IPS DF 6.9 (cell line): ENCODE results near the gene RGS6.

ENCODE experiments used
- DNase-seq: peaks from one replicate; pipeline ENCODE4 v3.0.0-alpha.2; 2013; ENCODE audit warnings: low read depth, low spot score
- H3K27ac ChIP-seq: one replicate; pipeline ENCODE4 v1.5.1; 2013; ENCODE audit warnings: low read length, control low read depth
- H3K27me3 ChIP-seq: 2 replicates; pipeline ENCODE4 v1.6.1; 2013; ENCODE audit warnings: mild to moderate bottlenecking, low read length; ENCODE audit not compliant: control insufficient read depth, insufficient read depth
- H3K36me3 ChIP-seq: 2 replicates; pipeline ENCODE4 v1.6.1; 2013; ENCODE audit warnings: low read length; ENCODE audit not compliant: control insufficient read depth, insufficient read depth
- H3K4me1 ChIP-seq: 2 replicates; pipeline ENCODE4 v1.6.1; 2013; ENCODE audit warnings: low read length; ENCODE audit not compliant: control insufficient read depth, insufficient read depth
- H3K4me3 ChIP-seq: 2 replicates; pipeline ENCODE4 v1.5.1; 2013; ENCODE audit warnings: mild to moderate bottlenecking, low read length
- H3K9me3 ChIP-seq: 2 replicates; pipeline ENCODE4 v1.6.1; 2013; ENCODE audit warnings: low read length, inconsistent platforms; ENCODE audit not compliant: control insufficient read depth, insufficient read depth
- WGBS: extraction: QIAGEN DNeasy Blood & Tissue Kit; methylation state at CpG from one replicate; pipeline ENCODE4 v1.1.7; 2013; ENCODE audit warnings: mixed read lengths, missing lambda C conversion rate; ENCODE audit not compliant: insufficient read length, insufficient coverage; 5-methylcytosine and 5-hydroxymethylcytosine counted together

Gene RGS6

GRCh38 chr14:72500234-72500838 is 568.1 kb downstream of the RGS6 start:
- H3K36me3 ChIP-seq, result no peaks in the 10 kb centered on the region
- no peak overlapping the region for H3K27ac ChIP-seq
- no peaks in the 10 kb centered on the region for H3K9me3 ChIP-seq
- no peaks in the 10 kb centered on the region for H3K27me3 ChIP-seq
- no peak overlapping the region for H3K4me3 ChIP-seq
- no peaks in the 10 kb centered on the region for H3K4me1 ChIP-seq
- WGBS, result no CpG with 5 or more reads among the region's 4 CpGs
- DNase-seq, result no peak

DNA sequence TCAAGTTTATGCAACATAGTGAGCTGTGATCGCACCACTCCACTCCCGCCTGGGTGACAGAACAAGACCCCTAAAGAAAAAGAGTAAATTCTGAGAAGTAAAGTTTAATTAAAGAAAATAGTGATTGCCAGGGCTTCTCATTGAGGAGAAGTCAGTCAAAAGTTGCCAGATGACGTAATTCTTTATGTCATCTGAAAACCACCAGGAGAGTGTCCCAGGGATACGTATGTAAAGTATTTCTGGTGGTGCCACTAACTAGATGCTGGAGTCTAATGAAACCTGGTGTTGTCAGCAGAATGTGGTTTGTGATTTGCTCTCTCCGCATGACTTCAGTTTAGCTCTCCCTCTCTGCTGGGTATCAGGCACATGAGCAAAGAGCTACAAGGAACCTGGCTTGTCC is 569.2 kb downstream of the RGS6 start:
- DNase-seq, result no peak
- H3K36me3 ChIP-seq, result no peaks in the 10 kb centered on the region
- WGBS, result no CpG with 5 or more reads among the region's 5 CpGs
- H3K4me3 ChIP-seq, result no peak overlapping the region
- no peaks in the 10 kb centered on the region for H3K4me1 ChIP-seq
- H3K27ac ChIP-seq, result no peak overlapping the region
- no peaks in the 10 kb centered on the region for H3K9me3 ChIP-seq
- H3K27me3 ChIP-seq, result no peaks in the 10 kb centered on the region

GRCh38 chr14:72503271-72503670 is 571.0 kb downstream of the RGS6 start:
- H3K27me3 ChIP-seq, result no peaks in the 10 kb centered on the region
- WGBS, result no CpG with 5 or more reads among the region's 1 CpG
- H3K36me3 ChIP-seq, result no peaks in the 10 kb centered on the region
- H3K4me1 ChIP-seq, result no peaks in the 10 kb centered on the region
- no peak overlapping the region for H3K27ac ChIP-seq
- no peak for DNase-seq
- no peak overlapping the region for H3K4me3 ChIP-seq
- H3K9me3 ChIP-seq, result no peaks in the 10 kb centered on the region

DNA sequence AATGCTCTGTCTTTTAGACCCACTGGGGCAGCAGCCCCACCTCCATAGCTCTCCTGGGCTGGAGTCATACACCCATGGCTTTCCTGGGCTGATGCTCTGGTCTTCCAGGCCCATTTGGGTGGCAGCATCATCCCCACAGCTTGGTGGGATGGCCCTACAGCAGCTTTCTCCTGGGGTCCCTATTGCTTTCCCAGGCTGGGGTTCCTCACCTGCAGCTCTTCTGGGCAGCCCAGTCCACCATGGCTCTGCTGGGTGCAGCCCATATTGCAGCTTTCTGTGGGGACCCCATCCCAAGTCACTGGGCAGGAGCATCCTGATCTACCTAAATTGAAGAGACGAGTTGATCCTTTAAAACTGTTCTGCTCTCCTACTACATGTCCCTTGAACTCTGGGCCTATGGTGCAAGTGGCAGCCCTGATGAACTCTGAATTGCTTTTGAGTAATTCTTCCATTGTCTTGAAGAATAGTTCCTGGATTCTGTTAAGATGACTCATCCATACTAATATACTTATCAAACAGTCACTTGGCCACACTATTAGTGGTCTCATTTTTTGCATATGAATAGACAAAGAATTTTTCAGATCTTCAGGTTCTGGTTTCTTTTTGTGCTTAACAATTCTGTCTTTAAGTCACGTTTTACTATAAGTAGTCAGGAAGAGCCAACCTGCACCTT is 571.6 kb downstream of the RGS6 start:
- H3K9me3 ChIP-seq, result no peaks in the 10 kb centered on the region
- no CpG with 5 or more reads among the region's 2 CpGs for WGBS
- H3K4me1 ChIP-seq, result no peaks in the 10 kb centered on the region
- no peak overlapping the region for H3K27ac ChIP-seq
- H3K36me3 ChIP-seq, result no peaks in the 10 kb centered on the region
- no peak overlapping the region for H3K4me3 ChIP-seq
- no peaks in the 10 kb centered on the region for H3K27me3 ChIP-seq
- DNase-seq, result no peak

DNA sequence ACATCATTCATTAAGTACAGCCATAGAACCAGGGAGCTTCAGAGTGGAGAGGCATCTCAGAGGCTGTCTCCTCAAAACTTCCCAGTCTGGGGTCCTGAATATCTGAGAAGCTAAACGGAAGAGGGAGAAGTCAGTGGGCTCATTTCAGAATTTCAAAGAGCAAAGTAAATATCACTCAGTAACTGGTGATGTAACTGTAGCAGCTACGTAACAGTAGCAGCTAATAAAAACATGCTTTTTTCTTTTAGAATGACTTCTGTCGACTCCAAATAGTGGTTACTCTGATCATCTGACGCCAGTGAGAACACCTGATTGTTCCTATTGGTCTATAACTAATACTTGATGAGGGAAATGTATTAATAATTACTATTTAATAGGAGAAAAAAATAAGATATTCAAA is 578.3 kb downstream of the RGS6 start:
- DNase-seq, result no peak
- no CpG with 5 or more reads among the region's 4 CpGs for WGBS

GRCh38 chr14:72512281-72512680 is 580.1 kb downstream of the RGS6 start:
- H3K36me3 ChIP-seq, result no peaks in the 10 kb centered on the region
- DNase-seq, result no peak
- no peaks in the 10 kb centered on the region for H3K4me1 ChIP-seq
- no peak overlapping the region for H3K27ac ChIP-seq
- WGBS, result no CpG with 5 or more reads among the region's 2 CpGs
- no peaks in the 10 kb centered on the region for H3K9me3 ChIP-seq
- no peak overlapping the region for H3K4me3 ChIP-seq
- H3K27me3 ChIP-seq, result no peaks in the 10 kb centered on the region

More for the DNA sequence above, 578.3 kb downstream of the RGS6 start:
- no peaks in the 10 kb centered on the region for H3K9me3 ChIP-seq
- no peak overlapping the region for H3K27ac ChIP-seq
- H3K4me1 ChIP-seq, result no peaks in the 10 kb centered on the region
- H3K27me3 ChIP-seq, result no peaks in the 10 kb centered on the region
- no peak overlapping the region for H3K4me3 ChIP-seq
- H3K36me3 ChIP-seq, result no peaks in the 10 kb centered on the region

DNA sequence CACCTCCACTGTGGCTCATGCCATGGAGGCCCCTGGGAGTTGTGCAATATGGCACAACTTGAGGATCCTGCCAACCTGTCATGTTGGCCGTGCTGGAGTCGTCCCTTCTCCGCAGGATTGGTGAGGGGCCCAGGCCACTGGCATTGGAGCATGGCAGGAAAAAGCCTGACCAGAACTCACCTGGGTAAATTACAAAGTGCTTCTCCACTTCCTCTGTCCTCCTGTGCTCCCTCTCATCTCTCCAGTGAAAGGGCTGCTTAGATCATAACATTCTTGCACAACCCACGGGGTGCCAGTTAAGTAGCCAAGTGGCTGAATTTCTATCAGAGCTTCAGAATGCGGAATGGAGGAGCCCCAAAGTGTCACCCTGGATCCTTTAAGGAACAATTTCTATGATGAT is 580.7 kb downstream of the RGS6 start:
- Histone ChIP-seq H3K27ac (no peak overlapping the region), H3K9me3 (no peaks in the 10 kb centered on the region), H3K4me3 (no peak overlapping the region), H3K36me3 (no peaks in the 10 kb centered on the region), H3K27me3 (no peaks in the 10 kb centered on the region), H3K4me1 (no peaks in the 10 kb centered on the region)
- WGBS, result no CpG with 5 or more reads among the region's 5 CpGs
- no peak for DNase-seq

DNA sequence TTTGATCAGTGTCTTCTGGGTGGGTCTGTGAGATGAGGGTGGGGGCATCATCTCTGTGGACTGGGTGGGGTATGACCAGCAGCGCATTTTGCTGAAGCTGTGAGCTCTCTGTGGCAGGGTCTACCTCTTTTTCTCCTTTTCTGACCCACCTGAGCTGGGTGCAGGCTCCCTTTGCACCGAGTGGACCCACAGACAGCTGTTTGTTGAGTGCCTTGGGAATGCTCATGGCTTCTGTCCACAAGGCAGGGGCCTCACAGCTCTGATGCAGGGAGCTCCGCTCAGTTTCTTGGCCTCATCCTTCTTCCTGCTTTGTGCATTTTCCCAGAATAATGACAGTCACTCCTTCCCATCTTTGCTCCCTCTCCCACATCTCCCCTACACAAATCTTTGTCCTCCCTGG is 581.1 kb downstream of the RGS6 start:
- H3K4me3 ChIP-seq, result no peak overlapping the region
- DNase-seq, result no peak
- no CpG with 5 or more reads among the region's 3 CpGs for WGBS
- no peaks in the 10 kb centered on the region for H3K4me1 ChIP-seq
- no peak overlapping the region for H3K27ac ChIP-seq
- H3K27me3 ChIP-seq, result no peaks in the 10 kb centered on the region
- H3K36me3 ChIP-seq, result no peaks in the 10 kb centered on the region
- H3K9me3 ChIP-seq, result no peaks in the 10 kb centered on the region

- Histone ChIP-seq H3K4me3 (no peak overlapping the region), H3K4me1 (no peaks in the 10 kb centered on the region), H3K27me3 (no peaks in the 10 kb centered on the region), H3K36me3 (no peaks in the 10 kb centered on the region), H3K9me3 (no peaks in the 10 kb centered on the region), H3K27ac (no peak overlapping the region)
- DNase-seq, result peak; percentile 13
- no CpG with 5 or more reads among the region's 11 CpGs for WGBS
Measured at GRCh38 chr14:72513965-72514659, 581.9 kb downstream of the RGS6 start.

GRCh38 chr14:72514660-72515025 is 582.4 kb downstream of the RGS6 start:
- no CpG with 5 or more reads among the region's 5 CpGs for WGBS
- no peak overlapping the region for H3K27ac ChIP-seq
- H3K4me3 ChIP-seq, result no peak overlapping the region
- no peaks in the 10 kb centered on the region for H3K36me3 ChIP-seq
- H3K27me3 ChIP-seq, result no peaks in the 10 kb centered on the region
- H3K9me3 ChIP-seq, result no peaks in the 10 kb centered on the region
- no peaks in the 10 kb centered on the region for H3K4me1 ChIP-seq
- DNase-seq, result no peak
